Medulla oblongata (tissue), 1 donor: Measurements from ENCODE around the gene ZCWPW1.
A peak's percentile ranks its signal among the peaks of the same experiment; 100 is the strongest.

Source experiments
- DNase-seq: peaks from one replicate; pipeline ENCODE4 v3.0.0-alpha.2; 2015; ENCODE audit errors: extremely low spot score

The ZCWPW1 gene

GRCh38 chr7:100428199-100428966 is at the start of gene ZCWPW1:
ZCWPW1 (minus strand) TSS chr7:100428703; CDS start chr7:100420649, 8,054 bp downstream.
- peak; percentile 97 for DNase-seq

- DNase-seq: no peak
These were observed 49.4 kb upstream of the ZCWPW1 start for GRCh38 chr7:100477871-100478267.

- DNase-seq: no peak
These were observed 48.7 kb upstream of the ZCWPW1 start for GRCh38 chr7:100476903-100477870.

GRCh38 chr7:100476101-100476780 is 47.7 kb upstream of the ZCWPW1 start:
- no peak for DNase-seq

- DNase-seq: no peak
These were observed 47.0 kb upstream of the ZCWPW1 start for GRCh38 chr7:100475549-100475948.

- no peak for DNase-seq
These were observed 44.5 kb upstream of the ZCWPW1 start for GRCh38 chr7:100472854-100473499.

- DNase-seq: no peak
These were observed 43.8 kb upstream of the ZCWPW1 start for GRCh38 chr7:100472121-100472851.

- DNase-seq: no peak
These were observed 42.5 kb upstream of the ZCWPW1 start for GRCh38 chr7:100471021-100471420.

GRCh38 chr7:100469227-100470044 is 40.9 kb upstream of the ZCWPW1 start:
- peak; percentile 88 for DNase-seq

- peak; percentile 98 for DNase-seq
These were observed 39.3 kb upstream of the ZCWPW1 start for GRCh38 chr7:100467638-100468373.

GRCh38 chr7:100466653-100467605 is 38.4 kb upstream of the ZCWPW1 start:
- DNase-seq: no peak

- DNase-seq: peak; percentile 98
These were observed 37.3 kb upstream of the ZCWPW1 start for GRCh38 chr7:100465702-100466311.

GRCh38 chr7:100465299-100465698 is 36.8 kb upstream of the ZCWPW1 start:
- no peak for DNase-seq

GRCh38 chr7:100464791-100465190 is 36.3 kb upstream of the ZCWPW1 start:
- DNase-seq: no peak

GRCh38 chr7:100464210-100464660 is 35.7 kb upstream of the ZCWPW1 start, which contains the start of gene SPACDR:
SPACDR (minus strand) TSS chr7:100464260; CDS start chr7:100464025, 235 bp downstream.
- DNase-seq: no peak

- DNase-seq: no peak
These were observed 28.5 kb upstream of the ZCWPW1 start for GRCh38 chr7:100457033-100457432.

GRCh38 chr7:100456562-100456961 is 28.1 kb upstream of the ZCWPW1 start:
- DNase-seq: no peak
